ENCODE results near the gene TUBA1A. TPM values are rescaled to one million over a fixed set of nuclear protein-coding genes. Genes with fewer than 3 reads are reported as not detected.

TUBA1A gene
- total and polyA plus RNA-seq, 2 experiments from 2014 or later = 452 to 639 TPM

Small RNAs within 50 kb of the gene (small RNA-seq; reads per million reads assigned to genes)
- gene RF00017 (ENCODE audit: low read depth, low replicate concordance) = not detected

Other genes with a start within 250 kb of the TUBA1A start
- 55.3 and 87.7 TPM in 2 replicates for gene ARF3, start 231.6 kb downstream of the TUBA1A start, total RNA-seq (2014; rRNA removed; shearing (Covaris generic))
- gene ARF3, start 231.6 kb downstream of the TUBA1A start, polyA plus RNA-seq (2016; fragmentation: Nextera tagmentation; extraction: Ambion mirVana) = 65.0 and 71.7 TPM in 2 replicates
- 0.32 TPM in 1 of 2 replicates, not detected in the other for gene WNT10B, start 217.3 kb downstream of the TUBA1A start, total RNA-seq (2014; rRNA removed; shearing (Covaris generic))
- 0.29 and 0.61 TPM in 2 replicates for gene WNT10B, start 217.3 kb downstream of the TUBA1A start, polyA plus RNA-seq (2016; fragmentation: Nextera tagmentation; extraction: Ambion mirVana)
- not detected in 2 replicates for gene WNT1, start 210.8 kb downstream of the TUBA1A start, total RNA-seq (2014; rRNA removed; shearing (Covaris generic))
- not detected in 2 replicates for gene WNT1, start 210.8 kb downstream of the TUBA1A start, polyA plus RNA-seq (2016; fragmentation: Nextera tagmentation; extraction: Ambion mirVana)
- 0.13 TPM in 1 of 2 replicates, not detected in the other for gene DDN, start 189.7 kb downstream of the TUBA1A start, total RNA-seq (2014; rRNA removed; shearing (Covaris generic))
- 0.06 TPM in 1 of 2 replicates, not detected in the other for gene DDN, start 189.7 kb downstream of the TUBA1A start, polyA plus RNA-seq (2016; fragmentation: Nextera tagmentation; extraction: Ambion mirVana)
- 86.1 and 91.3 TPM in 2 replicates for gene PRKAG1, start 170.3 kb downstream of the TUBA1A start, total RNA-seq (2014; rRNA removed; shearing (Covaris generic))
- 62.5 and 66.8 TPM in 2 replicates for gene PRKAG1, start 170.3 kb downstream of the TUBA1A start, polyA plus RNA-seq (2016; fragmentation: Nextera tagmentation; extraction: Ambion mirVana)
- gene KMT2D, start 128.3 kb downstream of the TUBA1A start, total RNA-seq (2014; rRNA removed; shearing (Covaris generic)) = 8.2 and 12.8 TPM in 2 replicates
- gene KMT2D, start 128.3 kb downstream of the TUBA1A start, polyA plus RNA-seq (2016; fragmentation: Nextera tagmentation; extraction: Ambion mirVana) = 8.6 and 10.3 TPM in 2 replicates
- 0.86 and 1.1 TPM in 2 replicates for gene RHEBL1, start 119.1 kb downstream of the TUBA1A start, total RNA-seq (2014; rRNA removed; shearing (Covaris generic))
- gene RHEBL1, start 119.1 kb downstream of the TUBA1A start, polyA plus RNA-seq (2016; fragmentation: Nextera tagmentation; extraction: Ambion mirVana) = 0.63 and 0.65 TPM in 2 replicates
- not detected in 2 replicates for gene DHH, start 94.3 kb downstream of the TUBA1A start, total RNA-seq (2014; rRNA removed; shearing (Covaris generic))
- not detected in 2 replicates for gene DHH, start 94.3 kb downstream of the TUBA1A start, polyA plus RNA-seq (2016; fragmentation: Nextera tagmentation; extraction: Ambion mirVana)
- gene LMBR1L, start 78.2 kb downstream of the TUBA1A start, total RNA-seq (2014; rRNA removed; shearing (Covaris generic)) = 22.0 and 62.9 TPM in 2 replicates
- 28.2 and 31.6 TPM in 2 replicates for gene LMBR1L, start 78.2 kb downstream of the TUBA1A start, polyA plus RNA-seq (2016; fragmentation: Nextera tagmentation; extraction: Ambion mirVana)
- 1,598 and 1,776 TPM in 2 replicates for gene TUBA1B, start 57.7 kb downstream of the TUBA1A start, total RNA-seq (2014; rRNA removed; shearing (Covaris generic))
- 1,195 and 1,237 TPM in 2 replicates for gene TUBA1B, start 57.7 kb downstream of the TUBA1A start, polyA plus RNA-seq (2016; fragmentation: Nextera tagmentation; extraction: Ambion mirVana)
- 401 and 473 TPM in 2 replicates for gene TUBA1C, start 76.0 kb upstream of the TUBA1A start, total RNA-seq (2014; rRNA removed; shearing (Covaris generic))
- 301 and 312 TPM in 2 replicates for gene TUBA1C, start 76.0 kb upstream of the TUBA1A start, polyA plus RNA-seq (2016; fragmentation: Nextera tagmentation; extraction: Ambion mirVana)
- gene PRPH, start 106.1 kb upstream of the TUBA1A start, total RNA-seq (2014; rRNA removed; shearing (Covaris generic)) = not detected in 2 replicates
- not detected in 2 replicates for gene PRPH, start 106.1 kb upstream of the TUBA1A start, polyA plus RNA-seq (2016; fragmentation: Nextera tagmentation; extraction: Ambion mirVana)
- 4.4 and 6.2 TPM in 2 replicates for gene TROAP, start 134.2 kb upstream of the TUBA1A start, total RNA-seq (2014; rRNA removed; shearing (Covaris generic))
- gene TROAP, start 134.2 kb upstream of the TUBA1A start, polyA plus RNA-seq (2016; fragmentation: Nextera tagmentation; extraction: Ambion mirVana) = 8.8 and 11.7 TPM in 2 replicates
- not detected in 2 replicates for gene C1QL4, start 148.1 kb upstream of the TUBA1A start, total RNA-seq (2014; rRNA removed; shearing (Covaris generic))
- gene C1QL4, start 148.1 kb upstream of the TUBA1A start, polyA plus RNA-seq (2016; fragmentation: Nextera tagmentation; extraction: Ambion mirVana) = not detected in 2 replicates
- 1.5 and 2.5 TPM in 2 replicates for gene DNAJC22, start 157.8 kb upstream of the TUBA1A start, total RNA-seq (2014; rRNA removed; shearing (Covaris generic))
- 0.69 and 1.9 TPM in 2 replicates for gene DNAJC22, start 157.8 kb upstream of the TUBA1A start, polyA plus RNA-seq (2016; fragmentation: Nextera tagmentation; extraction: Ambion mirVana)
- gene SPATS2, start 178.4 kb upstream of the TUBA1A start, total RNA-seq (2014; rRNA removed; shearing (Covaris generic)) = 13.7 and 25.0 TPM in 2 replicates
- gene SPATS2, start 178.4 kb upstream of the TUBA1A start, polyA plus RNA-seq (2016; fragmentation: Nextera tagmentation; extraction: Ambion mirVana) = 22.3 and 22.4 TPM in 2 replicates

Measured in GM23248 (cell line).